Erythroblast (primary cell): ENCODE results near the gene ZNF254.

Experiments used
- DNase-seq, 2 experiments: peaks; one replicate each; lab custom pipeline; 2025; lab: John Stamatoyannopoulos, UW
- GATA1 ChIP-seq: IDR thresholded peaks from 2 replicates; pipeline ENCODE4 v1.6.1; 2011; ENCODE audit warnings: low read depth, mild to moderate bottlenecking, control low read depth, low read length, moderate library complexity
- POLR2A ChIP-seq: IDR thresholded peaks from 2 replicates; pipeline ENCODE4 v1.6.1; 2011; ENCODE audit warnings: mild to moderate bottlenecking, low read length

The ZNF254 gene

DNA sequence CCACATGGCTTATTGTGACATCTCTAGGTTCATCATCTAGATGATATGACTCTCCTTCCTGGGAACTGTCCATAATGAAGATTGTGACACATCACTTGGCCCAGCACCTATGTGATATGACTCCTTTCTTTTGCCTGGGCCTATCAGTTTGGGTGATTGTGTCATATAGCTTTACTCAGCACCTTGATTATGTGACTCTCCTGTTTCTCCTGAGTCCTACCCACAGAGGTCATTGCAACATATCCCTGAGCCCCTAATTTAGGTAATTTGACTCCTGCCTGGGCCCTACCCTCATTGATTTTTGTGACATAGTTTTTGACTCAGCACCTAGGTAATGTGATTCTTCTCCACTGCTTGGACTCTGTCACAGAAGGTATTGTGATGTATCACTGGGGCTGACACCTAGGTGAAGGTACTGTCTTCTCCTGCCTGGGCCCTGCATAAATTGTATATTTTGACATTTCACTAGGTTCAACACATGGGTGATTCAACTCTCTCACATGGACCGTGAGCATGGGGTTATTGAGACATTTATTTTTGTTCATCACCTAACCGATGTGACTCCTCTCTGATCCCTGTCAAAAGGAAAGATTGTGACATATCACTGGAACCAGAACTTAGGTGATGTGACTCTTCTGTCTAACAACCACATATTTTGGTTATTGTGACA lies 26.2 kb upstream of the ZNF254 start:
- TF ChIP-seq GATA1 (no peak), POLR2A (no peak)
- no peak for DNase-seq

DNA sequence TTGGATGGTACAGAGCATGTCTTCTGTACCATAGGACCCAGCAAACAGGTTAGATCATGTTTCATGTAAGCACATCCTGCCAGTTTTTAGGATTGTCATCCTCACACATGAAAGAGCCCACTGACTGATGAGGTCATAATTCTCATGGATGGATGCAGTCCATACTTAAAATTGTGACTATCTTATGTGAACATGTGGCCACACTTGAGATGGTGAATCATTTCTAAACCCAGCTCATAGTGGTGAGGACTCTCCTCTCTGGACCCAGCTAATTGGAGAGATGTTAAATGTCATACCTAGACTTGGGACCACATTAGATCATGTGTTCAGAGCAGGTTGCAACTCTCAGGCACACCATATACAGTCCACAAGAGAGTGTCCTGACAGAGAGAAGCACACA lies 24.8 kb upstream of the ZNF254 start:
- DNase-seq, result no peak
- TF ChIP-seq GATA1 (no peak), POLR2A (no peak)

DNA sequence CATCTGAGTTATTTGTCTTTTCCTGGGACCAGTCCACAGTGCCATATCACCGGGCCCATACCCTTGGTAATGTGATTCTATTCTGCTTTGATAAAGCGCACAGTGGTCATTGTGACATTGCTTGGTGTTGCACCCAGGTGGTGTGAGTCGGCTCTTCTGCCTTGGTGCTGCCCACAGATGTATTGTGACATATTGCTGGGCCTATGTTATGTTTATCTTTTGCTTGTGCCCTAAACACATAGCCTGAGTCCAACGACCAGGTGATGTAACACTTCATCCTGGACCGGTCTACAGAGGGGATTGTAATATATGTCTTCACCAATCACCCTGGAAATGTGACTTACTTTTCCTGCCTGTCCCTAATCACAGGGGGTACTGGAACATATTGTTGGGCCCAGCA lies 23.7 kb upstream of the ZNF254 start:
- no peak for TF ChIP-seq GATA1
- TF ChIP-seq POLR2A, result no peak
- no peak for DNase-seq

DNA sequence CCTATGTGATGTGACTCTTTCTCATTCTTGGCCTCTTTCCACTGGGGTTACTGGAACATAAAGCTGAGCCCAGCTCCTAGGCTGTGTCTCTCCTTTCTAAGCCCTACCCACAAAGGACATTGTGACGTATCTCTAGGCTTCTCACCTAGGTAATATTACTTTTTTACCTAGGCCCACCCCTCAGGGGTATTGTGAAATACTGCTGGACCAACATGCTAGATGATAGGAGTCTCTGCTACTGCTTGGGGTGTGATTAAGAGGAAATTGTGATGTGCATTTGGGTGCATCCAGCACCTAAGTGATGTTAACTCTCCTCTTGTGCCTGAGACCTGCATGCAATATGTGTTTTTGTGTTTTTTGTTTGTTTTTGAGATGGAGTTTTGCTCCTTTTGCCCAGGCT lies 22.8 kb upstream of the ZNF254 start:
- no peak for DNase-seq
- TF ChIP-seq POLR2A (no peak), GATA1 (no peak)

DNA sequence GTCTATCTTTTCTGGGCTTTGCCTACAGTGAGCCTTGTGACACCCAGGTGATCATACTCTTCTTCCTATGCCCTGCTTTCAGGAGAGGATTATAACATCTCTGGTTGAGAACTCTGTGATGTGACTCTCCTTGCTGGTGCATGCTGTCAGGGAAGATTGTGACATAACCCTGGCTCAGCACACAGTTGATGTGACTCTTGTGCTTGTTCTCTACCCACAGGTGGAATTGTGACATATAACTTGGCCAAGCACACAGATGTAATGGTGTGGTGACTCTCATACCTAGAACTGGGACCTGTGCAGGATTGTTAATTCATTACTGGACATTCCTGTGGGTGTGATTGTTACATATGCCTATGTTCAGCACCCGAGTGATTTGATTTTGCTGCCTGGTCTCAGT lies 21.7 kb upstream of the ZNF254 start:
- no peak for DNase-seq
- TF ChIP-seq POLR2A (no peak), GATA1 (no peak)

DNA sequence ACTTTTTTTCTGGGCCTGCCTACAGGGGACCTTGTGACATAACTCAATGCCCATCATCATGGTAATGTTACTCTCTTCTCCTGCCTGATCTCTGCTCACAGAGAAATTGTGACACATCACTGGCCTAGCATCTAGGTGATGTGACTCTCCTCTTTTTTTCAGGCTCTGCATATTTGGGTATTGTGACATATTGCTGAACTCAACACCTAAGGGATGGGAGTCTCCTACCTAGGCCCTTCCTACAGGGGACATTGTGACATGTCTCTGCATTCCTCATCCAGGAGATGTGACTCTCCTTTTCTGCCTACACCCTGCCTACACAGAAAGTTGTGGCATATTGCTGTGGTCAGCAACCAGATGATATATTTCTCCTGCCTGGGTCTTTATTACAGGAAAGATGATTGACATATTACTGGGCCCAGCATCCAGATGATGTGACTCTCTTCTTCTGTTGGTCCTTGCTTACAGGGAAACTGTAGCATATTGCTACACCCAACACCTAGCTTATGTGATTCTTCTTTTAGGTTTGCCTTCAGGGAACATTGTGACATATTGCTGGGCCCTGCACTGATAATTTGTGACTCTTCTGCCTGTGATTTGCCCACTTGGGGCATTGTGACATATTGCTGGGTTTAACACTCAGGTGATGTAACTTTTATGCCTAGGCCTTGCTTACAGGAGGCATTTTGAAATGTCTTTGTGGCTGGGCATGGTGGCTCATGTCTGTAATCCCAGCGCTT lies 21.0 kb upstream of the ZNF254 start:
- TF ChIP-seq POLR2A (no peak), GATA1 (no peak)
- DNase-seq, result no peak

DNA sequence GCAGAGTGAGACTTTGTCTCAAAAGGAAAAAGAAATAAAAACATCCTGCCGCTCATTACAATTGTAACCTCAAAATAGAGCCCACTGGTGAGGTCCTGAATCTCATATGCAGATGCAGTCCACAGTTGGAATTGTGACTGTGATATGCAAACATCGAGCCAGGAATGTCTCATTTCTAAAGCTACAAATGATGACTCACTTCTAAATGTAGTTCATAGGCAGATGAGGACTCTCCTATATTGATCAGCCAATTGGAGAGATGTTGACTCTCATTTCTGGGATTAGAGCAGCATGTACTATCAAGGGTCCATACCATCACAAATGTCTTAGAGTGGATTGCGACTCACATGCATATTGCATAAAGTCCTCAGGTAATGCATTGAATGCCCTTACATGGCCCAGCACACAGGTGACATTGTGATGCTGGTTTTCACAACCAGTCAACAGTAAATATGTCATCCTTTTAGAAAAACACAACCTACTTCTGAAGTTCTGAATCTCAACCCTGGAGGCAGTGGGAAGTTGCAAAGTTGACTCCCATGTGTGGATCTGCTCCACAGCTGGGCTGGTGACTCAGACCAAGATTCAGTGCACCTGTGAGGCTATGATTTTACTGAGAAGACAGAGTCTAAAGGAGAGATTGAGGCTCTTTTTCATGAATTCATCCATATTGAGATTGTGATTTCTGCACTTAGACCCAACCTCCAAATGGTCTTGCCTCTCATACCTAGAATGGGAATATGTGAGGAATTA lies 16.9 kb upstream of the ZNF254 start:
- TF ChIP-seq GATA1 (no peak), POLR2A (no peak)
- DNase-seq, result no peak

DNA sequence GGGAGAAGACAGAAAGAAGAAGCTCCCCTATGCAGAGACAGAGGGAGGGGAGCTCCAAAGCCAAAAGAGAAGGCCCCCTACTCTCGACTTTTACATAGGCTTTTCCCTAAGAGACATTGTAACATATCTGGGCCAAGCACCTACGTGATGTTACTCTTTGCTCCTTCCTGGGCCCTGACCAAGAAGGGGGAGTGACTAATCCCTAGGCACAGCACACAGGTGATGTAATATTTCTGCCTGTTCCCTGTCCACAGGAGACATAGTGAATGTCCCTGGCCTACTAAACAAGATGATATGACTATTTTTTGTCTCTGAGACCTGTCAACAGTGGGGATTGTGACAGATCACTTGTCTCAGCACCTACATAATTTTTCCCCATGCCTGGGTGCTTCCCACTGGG lies 15.9 kb upstream of the ZNF254 start:
- TF ChIP-seq GATA1 (no peak), POLR2A (no peak)
- DNase-seq, result no peak

DNA sequence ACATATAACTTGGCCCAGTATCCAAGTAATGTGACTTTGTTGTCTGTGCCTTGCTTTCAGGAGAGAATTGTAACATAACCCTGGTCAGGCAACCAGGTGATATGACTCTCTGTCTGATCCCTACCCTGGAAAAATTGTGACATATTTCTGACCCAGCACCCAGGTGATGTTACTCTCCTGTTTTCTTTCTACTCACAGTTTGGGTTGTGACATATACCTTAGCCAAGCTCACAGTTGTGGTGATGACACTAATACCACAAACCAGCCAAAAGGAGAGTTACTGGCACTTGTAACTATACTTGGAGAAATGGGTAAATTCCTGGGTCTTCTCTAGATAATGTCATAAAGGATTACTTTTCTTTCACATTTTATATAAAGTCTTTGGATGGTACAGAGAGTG lies 14.3 kb upstream of the ZNF254 start:
- no peak for DNase-seq

DNA sequence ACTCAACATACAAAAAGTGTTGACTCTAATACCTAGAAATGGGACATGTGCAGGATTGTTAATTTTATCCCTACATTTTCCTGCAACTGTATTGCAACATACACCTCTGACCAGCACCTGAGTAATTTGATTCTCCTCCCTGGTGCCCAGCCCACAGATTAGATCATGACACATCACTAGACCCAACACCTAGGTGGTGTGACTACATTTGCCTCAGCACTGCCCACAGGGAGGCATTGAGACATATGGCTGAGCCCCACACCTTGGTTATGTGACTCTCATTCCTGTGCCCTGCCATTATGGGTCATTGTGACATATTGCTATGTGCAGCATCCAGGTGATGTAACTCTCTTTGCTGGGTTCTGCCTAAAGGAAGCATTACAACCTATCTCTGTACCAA lies 13.2 kb upstream of the ZNF254 start:
- no peak for DNase-seq
- TF ChIP-seq GATA1 (no peak), POLR2A (no peak)

More for the DNA sequence above, 14.3 kb upstream of the ZNF254 start:
- TF ChIP-seq GATA1 (no peak), POLR2A (no peak)

DNA sequence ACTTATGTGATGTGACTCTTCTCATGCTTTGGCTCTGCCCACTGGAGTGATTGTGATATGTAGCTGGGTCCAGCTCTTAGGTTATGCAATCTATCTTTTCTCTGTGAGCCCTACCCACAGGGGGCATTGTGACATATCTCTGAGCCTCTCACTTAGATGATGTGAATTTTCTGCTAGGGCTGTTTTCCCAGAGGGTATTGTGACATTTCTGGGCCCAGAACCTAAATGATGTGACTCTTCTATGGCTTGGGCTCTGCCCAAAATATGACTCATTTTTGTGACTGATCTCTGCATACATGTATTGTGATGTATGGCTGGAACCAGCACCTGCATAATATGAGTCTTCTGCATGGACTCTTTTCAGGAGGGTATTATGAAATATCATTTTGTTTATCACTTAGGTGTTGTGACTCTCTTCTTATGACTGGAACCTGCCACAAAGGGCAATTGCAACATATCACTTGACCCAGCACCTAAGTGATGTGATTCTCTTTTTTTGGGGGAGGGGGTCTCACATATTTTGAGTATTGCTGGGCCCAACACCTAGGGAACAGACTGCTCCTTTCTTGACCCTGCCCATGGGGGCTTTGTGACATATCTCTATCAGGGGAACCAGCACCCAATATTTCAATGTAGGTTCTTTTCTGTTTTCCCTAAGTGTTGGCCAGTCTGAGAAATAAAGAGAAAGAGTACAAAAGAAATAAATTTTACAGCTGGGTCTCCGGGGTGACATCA lies 12.1 kb upstream of the ZNF254 start:
- no peak for TF ChIP-seq GATA1
- TF ChIP-seq POLR2A, result no peak
- DNase-seq, result no peak

DNA sequence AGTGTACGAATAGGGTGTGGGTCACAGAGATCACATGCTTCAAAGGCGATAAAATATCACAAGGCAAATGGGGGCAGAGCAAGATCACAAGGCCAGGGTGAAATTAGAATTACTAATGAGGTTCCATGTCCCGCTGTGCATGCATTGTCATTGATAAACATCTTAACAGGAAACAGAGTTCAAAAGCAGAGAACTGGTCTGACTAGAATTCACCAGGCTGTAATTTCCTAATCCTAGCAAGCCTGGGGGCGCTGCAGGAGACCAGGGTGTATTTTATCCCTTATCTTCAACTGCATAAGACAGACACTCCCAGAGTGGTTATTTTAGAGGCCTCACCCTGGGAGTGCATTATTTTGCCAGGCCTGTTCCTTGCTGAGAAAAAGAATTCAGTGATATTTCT lies 11.5 kb upstream of the ZNF254 start:
- peak in 1 of 2 experiments; percentile 22 for DNase-seq

DNA sequence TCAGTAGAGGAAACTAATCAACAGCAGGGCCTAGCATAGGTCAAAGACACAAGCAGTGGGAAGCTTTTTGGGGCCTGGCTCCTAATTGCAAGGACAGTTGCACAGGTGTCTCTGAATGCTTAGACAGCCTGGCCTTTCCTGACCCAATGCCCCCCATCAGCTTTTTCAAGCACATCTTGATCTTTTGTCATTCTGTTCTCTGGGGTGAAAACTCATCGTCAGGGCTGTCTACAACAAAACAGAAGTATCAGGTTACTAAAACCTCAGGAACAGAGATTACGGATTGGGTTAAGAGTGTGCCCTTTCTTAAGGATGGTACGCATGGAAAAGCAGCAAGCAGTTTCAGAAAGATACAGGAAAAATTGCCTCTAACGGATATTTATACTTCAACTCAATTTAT lies 8.3 kb upstream of the ZNF254 start:
- DNase-seq, result no peak
- TF ChIP-seq POLR2A (no peak), GATA1 (no peak)

DNA sequence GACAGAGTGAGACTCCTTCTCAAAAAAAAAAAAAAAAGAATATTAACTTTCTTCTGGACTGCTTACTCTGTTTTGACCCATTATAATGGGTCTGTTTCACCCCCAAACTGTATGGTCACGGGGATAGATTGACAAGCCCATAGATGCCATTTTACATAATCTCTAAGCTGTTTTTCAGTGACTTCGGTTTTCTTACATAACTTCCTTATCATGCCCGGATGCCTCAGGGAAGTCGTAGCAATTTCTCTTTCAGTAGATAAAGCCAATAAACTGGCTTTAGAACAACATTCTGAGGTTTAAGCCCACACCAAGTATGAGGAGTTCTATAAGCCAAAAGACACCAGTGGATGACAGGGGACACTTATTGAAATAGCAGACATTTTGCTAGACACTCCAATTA lies 5.9 kb upstream of the ZNF254 start:
- TF ChIP-seq POLR2A, result no peak
- TF ChIP-seq GATA1, result no peak

More for the DNA sequence above, 5.9 kb upstream of the ZNF254 start:
- no peak for DNase-seq
